GM19351 (cell line): ENCODE data around the gene MATK.

Experiments used
- ATAC-seq: cut with Tn5 transposase; IDR thresholded peaks from one replicate; pipeline ENCODE4 v1.9.1; 2021; ENCODE audit warnings: mild to moderate bottlenecking, moderate library complexity; ENCODE audit not compliant: unreplicated experiment

MATK gene

GRCh38 chr19:3751236-3751635 lies 34.9 kb downstream of the MATK start:
- ATAC-seq = no peak

DNA sequence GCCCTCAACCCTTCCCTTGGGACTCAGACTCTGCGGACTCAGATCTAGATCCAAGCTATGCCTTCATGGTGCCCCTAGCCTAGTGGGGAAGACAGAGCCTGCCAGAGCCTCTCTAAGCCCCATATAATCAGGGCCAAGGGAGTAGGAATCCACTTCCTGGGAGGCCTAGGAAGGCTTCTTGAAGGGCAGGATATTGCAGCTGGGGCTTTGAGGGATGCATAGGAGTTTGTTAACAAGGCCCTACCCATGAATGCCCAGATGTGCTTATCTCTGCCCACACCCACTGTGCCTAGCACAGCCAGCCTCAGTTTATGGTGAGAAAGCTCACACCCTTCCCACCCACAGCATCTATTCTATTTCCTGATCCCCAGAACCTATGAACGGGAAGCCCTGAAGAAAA lies 36.0 kb downstream of the MATK start:
- ATAC-seq = no peak

DNA sequence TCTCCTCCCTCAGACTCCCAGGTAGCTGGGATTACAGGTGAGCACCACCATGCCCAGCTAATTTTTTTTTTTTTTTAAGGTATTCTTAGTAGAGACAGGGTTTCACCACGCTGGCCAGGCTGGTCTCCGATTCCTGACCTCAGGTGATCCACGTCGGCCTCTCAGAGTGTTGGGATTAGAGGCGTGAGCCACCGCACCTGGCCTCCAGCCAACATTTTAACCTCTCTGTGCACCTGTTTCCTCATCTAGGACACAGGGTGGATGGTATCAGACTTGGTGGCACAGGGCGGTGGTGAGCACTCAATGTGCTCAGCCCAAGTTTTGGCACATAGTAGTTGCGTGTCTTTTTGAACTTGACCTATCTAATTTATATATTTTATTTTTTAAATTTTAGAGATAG lies 37.2 kb downstream of the MATK start:
- no peak for ATAC-seq

DNA sequence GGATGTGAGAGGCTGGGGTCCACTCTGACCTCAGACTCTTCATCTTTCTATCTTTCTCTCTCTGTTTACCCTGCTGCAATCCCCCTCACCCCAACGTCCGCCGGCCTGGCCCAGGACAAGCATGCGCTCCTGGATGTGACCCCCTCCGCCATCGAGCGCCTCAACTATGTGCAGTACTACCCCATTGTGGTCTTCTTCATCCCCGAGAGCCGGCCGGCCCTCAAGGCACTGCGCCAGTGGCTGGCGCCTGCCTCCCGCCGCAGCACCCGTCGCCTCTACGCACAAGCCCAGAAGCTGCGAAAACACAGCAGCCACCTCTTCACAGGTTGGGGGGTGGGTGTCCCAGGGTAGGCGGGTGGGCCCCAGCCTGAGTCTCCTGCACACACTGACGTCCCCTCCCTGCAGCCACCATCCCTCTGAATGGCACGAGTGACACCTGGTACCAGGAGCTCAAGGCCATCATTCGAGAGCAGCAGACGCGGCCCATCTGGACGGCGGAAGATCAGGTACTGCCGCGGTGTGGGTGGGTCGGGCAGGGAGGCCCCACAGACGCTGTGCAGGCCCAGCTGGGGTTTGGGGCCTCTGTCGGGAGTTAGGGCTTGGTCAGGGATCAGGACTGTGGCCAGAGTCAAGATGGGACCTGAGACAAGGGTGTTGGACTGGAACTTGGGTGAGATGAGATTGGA lies 39.7 kb downstream of the MATK start:
- no peak for ATAC-seq

GRCh38 chr19:3745363-3746045 lies 40.7 kb downstream of the MATK start:
- ATAC-seq = no peak

- ATAC-seq = no peak
These were observed 42.7 kb downstream of the MATK start for GRCh38 chr19:3743486-3743885.

- ATAC-seq = no peak
These were observed 45.8 kb downstream of the MATK start for GRCh38 chr19:3740431-3740830.

DNA sequence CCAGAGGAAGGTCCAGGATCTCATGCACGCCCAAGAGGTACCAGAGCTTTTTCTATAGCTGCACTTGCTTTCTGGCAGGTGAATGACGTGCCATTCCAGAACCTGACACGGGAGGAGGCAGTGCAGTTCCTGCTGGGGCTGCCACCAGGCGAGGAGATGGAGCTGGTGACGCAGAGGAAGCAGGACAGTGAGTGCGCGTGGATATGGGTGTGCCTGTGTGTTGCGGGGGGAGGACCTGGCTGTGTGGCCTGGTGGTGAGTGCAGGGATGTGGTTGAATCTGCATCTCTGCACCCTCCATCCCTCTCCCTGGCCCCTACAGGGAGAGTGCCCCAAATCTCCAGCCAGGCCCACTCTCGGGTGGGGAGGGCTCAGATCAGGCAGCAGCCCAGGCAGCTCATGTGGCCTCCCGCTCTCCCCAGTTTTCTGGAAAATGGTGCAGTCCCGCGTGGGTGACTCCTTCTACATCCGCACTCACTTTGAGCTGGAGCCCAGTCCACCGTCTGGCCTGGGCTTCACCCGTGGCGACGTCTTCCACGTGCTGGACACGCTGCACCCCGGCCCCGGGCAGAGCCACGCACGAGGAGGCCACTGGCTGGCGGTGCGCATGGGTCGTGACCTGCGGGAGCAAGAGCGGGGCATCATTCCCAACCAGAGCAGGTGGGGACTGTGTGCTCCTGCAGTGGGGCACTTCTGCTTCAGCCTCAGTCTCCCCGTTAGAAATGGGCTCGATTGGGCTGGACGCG lies 47.5 kb downstream of the MATK start:
- ATAC-seq = no peak

DNA sequence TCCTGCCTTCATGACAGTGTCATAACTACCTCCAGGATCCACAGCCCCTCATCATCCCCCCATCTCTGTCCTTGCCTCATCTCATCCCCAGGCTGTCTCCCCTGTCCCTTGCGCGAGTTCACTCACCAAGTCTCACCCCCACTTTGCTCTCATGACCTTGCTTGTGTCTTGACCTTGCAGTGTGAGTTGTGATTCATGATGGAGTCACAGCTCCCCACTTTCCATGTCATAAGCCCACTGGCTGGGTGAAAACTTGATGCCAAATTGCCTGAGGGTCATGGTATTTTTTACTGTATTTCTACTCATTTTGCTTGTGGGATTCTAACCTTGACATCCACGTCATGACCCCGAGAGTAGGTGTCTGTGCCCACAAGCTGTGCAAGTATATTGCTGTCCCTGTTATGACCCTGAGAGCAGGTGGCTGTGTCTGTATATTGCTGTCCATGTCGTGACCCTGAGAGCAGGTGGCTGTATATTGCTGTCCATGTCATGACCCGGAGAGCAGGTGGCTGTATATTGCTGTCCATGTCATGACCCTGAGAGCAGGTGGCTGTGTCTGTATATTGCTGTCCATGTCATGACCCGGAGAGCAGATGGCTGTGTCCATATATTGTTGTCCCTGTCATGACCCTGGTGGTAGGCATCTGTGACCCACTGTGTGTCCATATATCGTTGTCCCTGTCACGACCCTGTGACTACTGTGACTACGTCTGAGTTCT lies 48.5 kb downstream of the MATK start:
- no peak for ATAC-seq

DNA sequence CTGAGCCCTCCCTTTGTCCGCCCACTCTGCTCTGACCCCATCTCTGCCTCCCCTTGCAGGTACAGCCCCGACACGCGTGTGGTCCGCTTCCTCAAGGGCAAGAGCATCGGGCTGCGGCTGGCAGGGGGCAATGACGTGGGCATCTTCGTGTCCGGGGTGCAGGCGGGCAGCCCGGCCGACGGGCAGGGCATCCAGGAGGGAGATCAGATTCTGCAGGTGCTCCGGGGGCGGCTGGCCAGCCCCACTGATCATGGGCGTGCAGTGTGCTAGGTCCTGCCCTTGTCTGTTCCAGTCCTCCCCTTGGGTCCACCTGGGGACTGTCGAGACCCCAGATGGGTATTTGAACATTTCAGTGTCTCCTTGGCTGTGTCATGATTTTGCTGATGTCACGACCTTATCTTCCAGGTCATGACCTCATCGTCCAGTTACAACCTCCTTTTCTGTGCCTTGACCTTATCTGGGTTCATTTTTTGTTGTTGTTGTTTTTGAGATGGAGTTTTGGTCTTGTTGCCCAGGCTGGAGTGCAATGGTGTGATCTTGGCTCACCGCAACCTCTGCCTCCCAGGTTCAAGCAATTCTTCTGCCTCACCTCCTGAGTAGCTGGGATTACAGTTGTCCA lies 50.0 kb downstream of the MATK start:
- ATAC-seq = no peak

DNA sequence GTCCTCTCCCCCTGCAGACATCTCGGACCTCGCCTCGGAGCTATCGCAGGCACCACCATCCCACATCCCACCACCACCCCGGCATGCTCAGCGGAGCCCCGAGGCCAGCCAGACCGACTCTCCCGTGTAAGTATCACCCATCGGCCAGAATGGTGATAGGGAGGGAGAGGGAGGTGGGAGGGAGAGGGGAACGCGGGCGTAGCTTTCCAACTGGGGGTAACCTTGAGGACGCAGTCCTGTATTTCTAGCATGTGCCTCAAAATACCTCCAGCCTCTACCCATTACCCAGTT lies 51.9 kb downstream of the MATK start:
- ATAC-seq = no peak

DNA sequence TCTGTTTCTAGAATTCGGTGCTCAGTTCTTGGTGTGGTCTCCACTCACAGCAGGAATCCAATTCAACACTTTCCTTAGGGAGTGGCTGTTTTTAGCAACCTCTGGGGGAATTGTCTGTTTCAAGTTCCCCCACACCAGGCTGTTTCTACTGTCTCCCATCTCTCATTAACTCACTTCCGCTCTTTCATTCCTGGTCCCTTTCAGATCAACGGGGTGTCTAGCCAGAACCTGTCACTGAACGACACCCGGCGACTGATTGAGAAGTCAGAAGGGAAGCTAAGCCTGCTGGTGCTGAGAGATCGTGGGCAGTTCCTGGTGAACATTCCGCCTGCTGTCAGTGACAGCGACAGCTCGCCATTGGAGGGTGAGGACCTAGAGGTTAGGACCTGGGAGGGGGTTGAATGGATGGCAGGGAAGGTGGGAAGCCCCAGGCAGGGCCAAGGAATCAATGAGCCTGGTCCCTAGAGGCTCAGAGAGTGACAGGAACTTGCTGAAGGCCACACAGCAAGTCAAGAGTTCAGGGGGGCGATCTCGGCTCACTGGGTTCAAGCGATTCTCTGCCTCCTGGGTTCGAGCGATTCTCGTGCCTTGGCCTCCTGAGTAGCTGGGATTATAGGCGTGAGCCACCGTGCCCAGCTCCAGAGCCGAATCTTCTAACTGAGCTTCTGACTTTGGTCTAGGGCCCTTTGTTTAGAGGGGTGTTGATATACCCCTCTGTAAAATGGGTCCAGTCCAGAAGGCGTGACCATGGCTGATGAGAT lies 52.5 kb downstream of the MATK start:
- ATAC-seq = no peak

GRCh38 chr19:3732108-3732507 lies 54.1 kb downstream of the MATK start:
- ATAC-seq = no peak

- ATAC-seq = no peak
These were observed 55.7 kb downstream of the MATK start for GRCh38 chr19:3730457-3730958.
